GM12892 (cell line): ENCODE results near the gene TMEM267.
"Not testable (repeated sequence)": the region's sequence is repeated elsewhere in the genome, so short reads cannot be mapped to it uniquely, and the experiment has no call there.

Source experiments
- DNase-seq: peaks from one replicate; pipeline ENCODE4 v3.0.0; 2011; ENCODE audit not compliant: insufficient read length
- FAIRE-seq: peaks from 2 replicates; lab custom pipeline; 2011; peaks lifted over from hg19 to GRCh38; lab: Jason Lieb, UNC
- POLR2A ChIP-seq: IDR thresholded peaks from 2 replicates; pipeline ENCODE4 v1.6.1; 2011; ENCODE audit warnings: low read depth, low read length, control low read depth
- POLR2AphosphoS5 ChIP-seq: IDR thresholded peaks from 2 replicates; pipeline ENCODE4 v1.6.1; 2011; ENCODE audit warnings: low read depth, low read length, control low read depth
- TAF1 ChIP-seq: IDR thresholded peaks from 2 replicates; pipeline ENCODE4 v1.6.1; 2011; ENCODE audit warnings: low read depth, mild to moderate bottlenecking, control low read depth, low read length, borderline replicate concordance

Gene TMEM267

GRCh38 chr5:43491326-43491725 is 7.7 kb upstream of the TMEM267 start:
- no peak for DNase-seq
- FAIRE-seq: no peak
- no peak for TF ChIP-seq TAF1
- TF ChIP-seq POLR2A: no peak
- no peak for TF ChIP-seq POLR2AphosphoS5

GRCh38 chr5:43486353-43486752 is 2.7 kb upstream of the TMEM267 start:
- TF ChIP-seq POLR2AphosphoS5 (no peak), POLR2A (no peak), TAF1 (no peak)
- DNase-seq (no peak), FAIRE-seq (no peak)

DNA sequence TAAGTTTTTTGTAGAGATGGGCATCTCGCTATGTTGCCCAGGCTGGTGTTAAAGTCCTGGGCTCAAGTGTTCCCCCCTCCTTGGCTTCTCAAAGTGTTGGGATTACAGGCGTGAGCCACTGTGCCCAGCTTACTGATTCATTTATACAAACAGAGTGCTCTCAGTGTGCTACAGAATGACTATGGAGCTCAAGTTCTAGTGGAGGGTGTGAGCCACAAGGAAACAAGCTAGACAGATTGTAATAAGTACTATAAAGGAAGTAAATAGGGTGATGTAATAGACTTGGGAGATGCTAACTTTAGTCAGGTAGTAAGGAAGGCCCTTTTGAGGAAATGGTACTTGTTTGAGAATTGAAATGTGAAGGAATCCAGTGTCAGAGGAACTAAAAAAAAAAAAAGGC is 1.7 kb upstream of the TMEM267 start:
- peak; percentile 9 for FAIRE-seq
- TF ChIP-seq TAF1 (no peak), POLR2A (no peak), POLR2AphosphoS5 (no peak)
- DNase-seq: no peak

DNA sequence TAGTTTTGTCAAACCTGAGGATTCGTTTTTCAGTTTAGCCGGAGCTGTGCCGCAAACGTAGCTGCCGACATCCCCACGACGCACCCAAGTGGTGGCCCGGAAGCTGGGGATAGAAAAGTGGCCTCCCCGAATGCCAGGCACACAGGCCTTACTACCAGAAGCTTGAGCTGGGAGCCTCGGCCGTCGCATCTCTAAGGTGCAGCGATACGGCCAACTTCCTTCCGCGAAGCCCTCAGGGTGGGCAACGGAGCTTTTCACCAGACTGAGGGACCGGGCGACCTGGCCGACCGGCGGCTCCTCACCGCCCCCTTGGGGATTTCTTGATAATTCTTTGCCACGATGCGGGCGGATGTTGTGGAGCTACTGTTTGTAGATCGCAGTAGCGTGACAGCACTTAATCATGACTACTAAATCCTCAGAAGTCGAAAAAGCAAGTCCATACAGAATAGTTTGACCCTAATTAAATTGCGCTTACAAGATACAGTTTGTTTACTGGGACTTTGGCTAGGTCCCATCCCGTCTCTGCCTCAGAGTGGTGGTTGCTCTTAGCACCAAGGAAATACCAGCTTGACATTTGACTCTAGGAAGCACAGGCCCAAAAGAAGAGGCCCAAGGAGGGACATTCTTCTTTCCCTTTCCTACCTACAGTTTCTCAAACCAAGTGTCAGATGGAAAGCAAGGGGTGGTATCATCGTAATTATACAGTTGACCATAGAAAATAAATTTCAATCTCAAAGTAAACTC is 613 bp upstream of the TMEM267 start:
- FAIRE-seq (no peak), DNase-seq (peak; percentile 57)
- TF ChIP-seq POLR2AphosphoS5: peak; percentile 70; the same call in 1 of the 2 replicates
- no peak for TF ChIP-seq TAF1
- TF ChIP-seq POLR2A: peak; percentile 23; the same call in 1 of the 2 replicates

GRCh38 chr5:43482490-43483297 is 971 bp downstream of the TMEM267 start:
- DNase-seq: no peak
- peak; percentile 40 for FAIRE-seq
- TF ChIP-seq TAF1 (no peak), POLR2A (no peak), POLR2AphosphoS5 (no peak)

- TF ChIP-seq POLR2AphosphoS5 (no peak), POLR2A (no peak), TAF1 (no peak)
- FAIRE-seq: no peak
- no peak for DNase-seq
These were observed 13.8 kb downstream of the TMEM267 start for GRCh38 chr5:43469671-43470391.

- DNase-seq (no peak), FAIRE-seq (no peak)
- no peak for TF ChIP-seq POLR2A
- TF ChIP-seq POLR2AphosphoS5: no peak
- no peak for TF ChIP-seq TAF1
These were observed 16.6 kb downstream of the TMEM267 start for GRCh38 chr5:43467100-43467499.

- not testable (repeated sequence) for FAIRE-seq, DNase-seq
These were observed 18.2 kb downstream of the TMEM267 start for GRCh38 chr5:43465455-43465854.

- FAIRE-seq (no peak), DNase-seq (no peak)
- TF ChIP-seq POLR2AphosphoS5 (no peak), POLR2A (no peak), TAF1 (no peak)
These were observed 22.6 kb downstream of the TMEM267 start for GRCh38 chr5:43461066-43461465.

DNA sequence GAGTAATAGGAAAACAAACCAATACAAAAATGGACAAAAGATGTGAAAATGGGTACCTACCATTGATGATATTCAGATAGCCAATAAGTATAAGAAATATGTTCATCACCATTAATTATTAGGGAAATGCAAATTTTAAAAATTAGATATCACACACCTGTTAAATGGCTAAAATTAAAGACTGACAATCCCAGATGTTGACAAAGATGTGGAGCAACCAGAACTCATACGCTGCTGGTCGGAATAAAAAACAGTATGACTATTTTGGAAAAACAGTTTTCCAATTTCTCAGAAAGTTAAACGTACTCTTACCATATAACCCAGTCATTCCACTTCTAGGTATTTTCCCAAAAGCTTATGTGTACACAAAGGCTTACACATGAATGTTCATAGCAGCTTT is 27.1 kb downstream of the TMEM267 start:
- DNase-seq (no peak), FAIRE-seq (no peak)
- TF ChIP-seq POLR2A (no peak), POLR2AphosphoS5 (no peak), TAF1 (no peak)

GRCh38 chr5:43441575-43441974 is 42.1 kb downstream of the TMEM267 start:
- not testable (repeated sequence) for FAIRE-seq, DNase-seq
